ENCODE results near the gene SLC16A13. TPM values are rescaled to one million over a fixed set of nuclear protein-coding genes. Genes with fewer than 3 reads are reported as not detected.

The SLC16A13 gene
- total and polyA plus RNA-seq, 2 experiments from 2014 or later = 1.1 TPM; not detected in 1

DNA sequence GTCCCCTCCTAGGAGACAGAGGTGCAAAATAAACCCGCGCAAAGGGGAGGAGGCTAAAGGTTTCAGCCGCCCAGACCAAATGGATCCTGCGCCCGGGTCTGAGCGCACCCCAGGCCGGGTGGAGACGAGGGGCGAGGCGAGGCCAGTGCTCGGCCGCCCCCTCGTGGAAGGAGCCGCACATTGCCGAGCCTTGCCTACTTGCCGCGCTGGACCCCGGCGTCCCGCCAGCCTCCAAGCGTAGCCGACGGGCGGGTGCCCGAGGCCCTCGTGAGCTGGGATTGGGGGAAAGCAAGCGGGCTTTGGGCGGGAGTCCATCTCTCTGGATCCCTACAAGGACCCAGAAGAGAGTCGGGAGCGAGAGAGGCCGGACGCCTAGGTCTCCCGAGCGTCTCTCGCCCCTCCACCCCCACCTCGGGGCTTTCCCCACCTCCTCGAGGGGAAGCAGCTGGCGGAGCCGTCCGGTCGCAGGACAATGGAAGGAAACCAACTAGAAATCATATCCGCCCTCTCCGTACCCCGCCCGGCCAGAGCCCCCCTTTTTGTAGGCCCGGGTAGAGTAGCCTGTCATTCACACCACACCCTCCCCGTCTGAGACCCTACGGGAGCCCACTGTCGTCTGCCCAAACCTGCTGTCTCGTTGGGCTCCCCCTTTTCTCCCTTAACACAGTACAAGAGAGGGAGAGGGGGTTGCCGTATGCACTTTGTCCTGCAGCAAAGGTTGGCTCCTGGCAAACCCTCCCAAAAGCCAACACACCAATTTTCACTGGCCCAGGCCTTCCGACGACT lies 13.6 kb upstream of the SLC16A13 start:
- in situ Hi-C loops (cut with MboI) = no loop called here
- TF ChIP-seq EZH2 (IDR thresholded peaks at IDR 0.05; ENCODE audit: insufficient read depth, poor library complexity, severe bottlenecking) = no peak
- TF ChIP-seq EZH2phosphoT487 (IDR thresholded peaks at IDR 0.05; ENCODE audit: insufficient read depth, low read depth) = no peak
- WGBS, 2 experiments (ENCODE audit: low coverage in 1 of 2, low lambda C conversion rate in 2 of 2, missing lambda C conversion rate in 2 of 2) = 1 to 2% methylated on average over 42 to 52 of the region's 53 CpGs
- Histone ChIP-seq H3K4me3 (peak overlapping the region; percentile 61), H3K9ac (peak overlapping the region; percentile 64), H3K4me1 (ENCODE audit: insufficient read depth) (peaks cover 23% of the 10 kb centered on the region; the same call in 1 of the 2 replicates), H2AFZ (peak overlapping the region; percentile 94), H3K27me3 (replicated peaks; ENCODE audit: insufficient read depth) (no peaks in the 10 kb centered on the region), H3K4me2 (ENCODE audit: unreplicated experiment) (peak overlapping the region; percentile 73), H3K36me3 (ENCODE audit: low read depth) (no peaks in the 10 kb centered on the region), H4K20me1 (ENCODE audit: insufficient read depth) (no peaks in the 10 kb centered on the region), H3F3A (ENCODE audit: insufficient read depth) (no peaks in the 10 kb centered on the region; the same call in 1 of the 2 replicates), H3K9me2 (ENCODE audit: insufficient read depth) (no peaks in the 10 kb centered on the region), H3K9me3 (ENCODE audit: low read depth) (no peaks in the 10 kb centered on the region), H3K27ac (no peak overlapping the region), H3K79me2 (ENCODE audit: insufficient read depth) (peaks cover 7% of the 10 kb centered on the region; the same call in 1 of the 2 replicates)
- DNase-seq = peak; percentile 87

DNA sequence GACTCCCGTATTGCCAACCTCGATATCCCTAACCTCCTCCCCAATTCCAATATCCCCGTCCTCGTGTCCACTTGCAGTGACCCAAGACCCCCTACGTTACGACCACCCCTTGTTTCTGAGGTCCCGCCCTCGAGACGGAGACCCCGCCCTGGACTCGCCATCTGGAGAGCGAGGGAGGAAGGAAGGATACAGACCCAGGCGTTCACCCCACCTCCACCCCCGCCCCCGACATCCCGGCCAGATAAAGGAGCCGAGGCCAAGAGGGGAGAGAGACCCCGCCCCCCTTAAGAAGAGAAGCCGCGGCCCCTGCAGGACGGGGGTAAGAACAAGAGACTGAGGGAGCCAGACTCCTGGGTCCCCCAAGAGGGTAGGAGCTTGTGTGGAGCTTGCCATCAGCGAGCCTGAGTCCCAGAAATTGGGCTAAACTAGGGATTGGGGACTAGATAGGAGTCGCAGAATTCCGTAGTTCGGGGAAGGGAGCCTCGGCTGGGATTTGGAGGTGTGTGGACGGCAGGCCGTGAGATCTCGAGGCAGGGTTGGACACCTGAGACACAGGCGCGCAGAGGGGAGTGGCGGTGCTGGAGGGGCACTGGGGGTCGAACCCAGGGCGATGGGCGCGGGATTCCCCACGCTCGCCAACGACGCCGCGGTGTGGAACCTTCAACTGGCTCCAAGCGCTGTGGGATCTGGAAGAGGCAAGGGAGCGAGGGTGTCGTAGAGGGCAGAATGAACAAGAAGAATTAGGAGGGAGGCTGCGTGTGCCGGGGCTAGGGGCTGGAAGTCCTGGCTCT lies 12.8 kb upstream of the SLC16A13 start, which contains the start of gene BCL6B:
BCL6B (plus strand) TSS at position 270 of the 791 bp plus-strand sequence. CDS start 622 bp downstream, outside the sequence.
- 12 to 15% methylated on average over 27 to 46 of the region's 47 CpGs for WGBS, 2 experiments (ENCODE audit: low coverage in 1 of 2, low lambda C conversion rate in 2 of 2, missing lambda C conversion rate in 2 of 2)
- TF ChIP-seq EZH2 (IDR thresholded peaks at IDR 0.05; ENCODE audit: insufficient read depth, poor library complexity, severe bottlenecking) (no peak), EZH2phosphoT487 (IDR thresholded peaks at IDR 0.05; ENCODE audit: insufficient read depth, low read depth) (no peak)

DNA sequence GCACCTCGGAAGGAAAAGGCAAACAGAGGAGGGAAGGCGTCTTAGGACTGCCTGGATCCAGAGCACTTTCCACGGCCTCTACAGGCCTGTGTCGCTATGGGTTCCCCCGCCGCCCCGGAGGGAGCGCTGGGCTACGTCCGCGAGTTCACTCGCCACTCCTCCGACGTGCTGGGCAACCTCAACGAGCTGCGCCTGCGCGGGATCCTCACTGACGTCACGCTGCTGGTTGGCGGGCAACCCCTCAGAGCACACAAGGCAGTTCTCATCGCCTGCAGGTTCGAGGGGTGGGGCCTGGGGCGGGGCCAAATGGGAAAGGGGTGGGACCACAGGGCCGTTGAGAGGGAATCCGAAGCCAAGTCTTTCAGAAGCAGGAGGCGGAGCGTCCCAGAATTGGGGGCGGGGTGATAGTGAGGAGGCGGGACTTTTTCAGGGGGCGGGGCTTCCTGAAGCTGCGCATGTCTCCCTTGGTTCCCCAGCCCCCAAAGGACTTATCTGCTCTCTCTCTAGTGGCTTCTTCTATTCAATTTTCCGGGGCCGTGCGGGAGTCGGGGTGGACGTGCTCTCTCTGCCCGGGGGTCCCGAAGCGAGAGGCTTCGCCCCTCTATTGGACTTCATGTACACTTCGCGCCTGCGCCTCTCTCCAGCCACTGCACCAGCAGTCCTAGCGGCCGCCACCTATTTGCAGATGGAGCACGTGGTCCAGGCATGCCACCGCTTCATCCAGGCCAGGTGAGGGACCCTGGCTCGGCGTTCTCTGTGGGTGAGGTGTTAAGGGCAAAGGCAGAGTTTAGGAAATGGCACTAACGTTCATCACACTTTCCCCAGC lies 12.0 kb upstream of the SLC16A13 start:
- peaks cover 6% of the 10 kb centered on the region; the same call in 1 of the 2 replicates for H3K79me2 ChIP-seq (ENCODE audit: insufficient read depth)
- H4K20me1 ChIP-seq (ENCODE audit: insufficient read depth) = no peaks in the 10 kb centered on the region
- 39 to 45% methylated on average over 43 to 51 of the region's 51 CpGs for WGBS, 2 experiments (ENCODE audit: low coverage in 1 of 2, low lambda C conversion rate in 2 of 2, missing lambda C conversion rate in 2 of 2)
- no peak overlapping the region for H3K9ac ChIP-seq
- peaks cover 16% of the 10 kb centered on the region; the same call in 1 of the 2 replicates for H3K4me1 ChIP-seq (ENCODE audit: insufficient read depth)
- no peaks in the 10 kb centered on the region for H3K9me3 ChIP-seq (ENCODE audit: low read depth)
- no peak overlapping the region for H3K4me2 ChIP-seq (ENCODE audit: unreplicated experiment)
- H3K27me3 ChIP-seq (replicated peaks; ENCODE audit: insufficient read depth) = no peaks in the 10 kb centered on the region
- H3K27ac ChIP-seq = no peak overlapping the region
- no peaks in the 10 kb centered on the region for H3K9me2 ChIP-seq (ENCODE audit: insufficient read depth)
- TF ChIP-seq EZH2 (IDR thresholded peaks at IDR 0.05; ENCODE audit: insufficient read depth, poor library complexity, severe bottlenecking) (no peak), EZH2phosphoT487 (IDR thresholded peaks at IDR 0.05; ENCODE audit: insufficient read depth, low read depth) (no peak)
- H3K36me3 ChIP-seq (ENCODE audit: low read depth) = no peaks in the 10 kb centered on the region
- in situ Hi-C loops (cut with MboI) = no loop called here
- H3F3A ChIP-seq (ENCODE audit: insufficient read depth) = no peaks in the 10 kb centered on the region; the same call in 1 of the 2 replicates
- peak overlapping the region; percentile 47 for H2AFZ ChIP-seq
- peak overlapping the region; percentile 18; the same call in 1 of the 2 replicates for H3K4me3 ChIP-seq
- peak; percentile 83 for DNase-seq

More for the DNA sequence above, 12.8 kb upstream of the SLC16A13 start, which contains the start of gene BCL6B:
- Histone ChIP-seq H4K20me1 (ENCODE audit: insufficient read depth) (no peaks in the 10 kb centered on the region), H3K4me1 (ENCODE audit: insufficient read depth) (peaks cover 23% of the 10 kb centered on the region; the same call in 1 of the 2 replicates), H3K9me3 (ENCODE audit: low read depth) (no peaks in the 10 kb centered on the region), H3F3A (ENCODE audit: insufficient read depth) (no peaks in the 10 kb centered on the region; the same call in 1 of the 2 replicates), H3K4me2 (ENCODE audit: unreplicated experiment) (peak within 1 kb of the TSS; percentile 73), H3K27ac (no peak within 1 kb of the TSS), H3K9me2 (ENCODE audit: insufficient read depth) (no peaks in the 10 kb centered on the region), H3K79me2 (ENCODE audit: insufficient read depth) (peaks cover 7% of the 10 kb centered on the region; the same call in 1 of the 2 replicates), H2AFZ (peak within 1 kb of the TSS; percentile 94), H3K27me3 (replicated peaks; ENCODE audit: insufficient read depth) (no peaks in the 10 kb centered on the region), H3K36me3 (ENCODE audit: low read depth) (no peaks in the 10 kb centered on the region), H3K4me3 (peak within 1 kb of the TSS; percentile 61), H3K9ac (peak within 1 kb of the TSS; percentile 64)
- no peak for DNase-seq
- in situ Hi-C loops (cut with MboI) = no loop called here
